Kidney (tissue), 14 donors: ENCODE results near the gene DNAL4. TPM values are rescaled to one million over a fixed set of nuclear protein-coding genes. Genes with fewer than 3 reads are reported as not detected.

ENCODE experiments used
- DNase-seq, 5 donors: peaks; one replicate each; pipeline ENCODE4 v3.0.0-alpha.2; 2013 to 2020
- FAIRE-seq: peaks from 2 replicates; lab custom pipeline; 2012; peaks lifted over from hg19 to GRCh38; lab: Jason Lieb, UNC
- H3K27ac ChIP-seq, 2 donors: one replicate each; pipeline ENCODE4 v1.7.0; 2013; ENCODE audit warnings: low read depth in 2 of 2, low read length in 2 of 2, inconsistent platforms in 1 of 2
- H3K27me3 ChIP-seq: one replicate; pipeline ENCODE4 v1.7.1; 2013; ENCODE audit warnings: low read length, inconsistent platforms; ENCODE audit not compliant: control insufficient read depth, insufficient read depth
- H3K36me3 ChIP-seq, 3 donors: one replicate each; pipeline versions ENCODE4 v1.7.0 to v1.7.1; 2013; ENCODE audit warnings: low read length in 3 of 3, control low read depth in 1 of 3, inconsistent platforms in 1 of 3; ENCODE audit not compliant: insufficient read depth in 3 of 3, control insufficient read depth in 2 of 3
- H3K4me1 ChIP-seq, 3 donors: one replicate each; pipeline versions ENCODE4 v1.7.0 to v1.7.1; 2013; ENCODE audit warnings: low read length in 3 of 3, inconsistent platforms in 1 of 3, low read depth in 1 of 3; ENCODE audit not compliant: control insufficient read depth in 2 of 3, insufficient read depth in 2 of 3
- H3K4me3 ChIP-seq, 3 donors: one replicate each; pipeline versions ENCODE4 v1.7.0 to v1.8.1; 2013; ENCODE audit warnings: low read length in 3 of 3, control low read depth in 1 of 3, inconsistent platforms in 1 of 3
- H3K9ac ChIP-seq, 3 donors: one replicate each; pipeline versions ENCODE4 v1.7.0 to v1.7.1; 2013; ENCODE audit warnings: low read length in 3 of 3, control low read depth in 1 of 3, inconsistent platforms in 1 of 3
- H3K9me3 ChIP-seq, 3 donors: one replicate each; pipeline versions ENCODE4 v1.7.0 to v1.7.1; 2013; ENCODE audit warnings: low read length in 3 of 3, control low read depth in 1 of 3, inconsistent platforms in 1 of 3; ENCODE audit not compliant: control insufficient read depth in 2 of 3, insufficient read depth in 1 of 3
- CTCF ChIP-seq: IDR thresholded peaks from 3 replicates; pipeline ENCODE4 v1.5.1; 2012; ENCODE audit warnings: mild to moderate bottlenecking, moderate library complexity, borderline replicate concordance; ENCODE audit not compliant: insufficient read depth; ENCODE audit errors: extremely low read depth
- intact Hi-C: fragments of 100-400 bp; cut with DNase I; formaldehyde crosslinking; loops from one replicate; pipeline ENCODE4 v1.11.1; 2022
- polyA plus RNA-seq: library from polyadenylated mRNA; stranded (reverse); fragments of 350-450 nt; fragmentation: Illumina TruSeq; extraction: RNeasy Lipid Tissue Mini Kit (QIAGEN cat#74804); gene quantifications from one replicate; pipeline ENCODE4 v1.2.3, GENCODE V29; 2014; ENCODE audit warnings: low read depth, low replicate concordance; ENCODE audit not compliant: insufficient read depth
- total RNA-seq: library from RNA; stranded (reverse); fragmentation: NEBNext Ultra II Directional; extraction: Animal tissue kit (Norgen Biotek cat#: 25700); gene quantifications from one replicate; pipeline ENCODE4 v1.2.1, GENCODE V29; 2021
- donor health status: control.
- donor health status: control.
- donor health status: control.
- donor health status: control.
- donor health status: control.
- donor health status: DM: yes; HTN: yes; CAD: no.
- donor health status: Normal renal cell carcinoma (clear cell type).

DNAL4 gene
- total and polyA plus RNA-seq, 2 donors from 2014 or later: 26.5 to 39.7 TPM

DNA sequence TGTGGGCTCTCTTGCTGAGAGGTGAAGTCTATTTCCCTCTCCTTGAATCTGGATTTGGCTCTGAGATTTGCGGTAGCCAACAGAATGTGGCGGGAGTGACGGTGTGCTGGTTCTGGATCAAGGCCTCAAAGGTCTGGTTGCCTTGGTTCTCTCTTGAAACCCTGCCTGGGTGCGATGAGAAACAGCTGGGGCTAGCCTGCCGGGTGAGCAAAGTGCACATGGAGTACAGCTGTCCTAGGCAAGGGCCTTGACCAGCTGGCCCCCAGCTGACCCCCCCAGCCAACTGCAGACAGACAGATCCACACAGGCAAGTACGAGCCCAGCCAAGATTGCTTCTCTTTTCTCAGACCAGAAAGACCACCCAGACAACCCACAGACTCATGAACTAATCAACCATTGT, 49.0 kb downstream of the DNAL4 start:
- Histone ChIP-seq H3K4me3 (no peak overlapping the region), H3K4me1 (no peaks in the 10 kb centered on the region), H3K9ac (no peak overlapping the region), H3K27me3 (no peaks in the 10 kb centered on the region), H3K9me3 (no peaks in the 10 kb centered on the region), H3K27ac (no peak overlapping the region), H3K36me3 (peaks cover 0 to 79% (median 45%) of the 10 kb centered on the region in 3 donors)
- no peak for TF ChIP-seq CTCF
- intact Hi-C loops: no loop called here
- FAIRE-seq (no peak), DNase-seq (no peak)

GRCh38 chr22:38742176-38742942, 51.6 kb downstream of the DNAL4 start:
- no peak overlapping the region for H3K27ac ChIP-seq
- no peaks in the 10 kb centered on the region for H3K27me3 ChIP-seq
- no peak for TF ChIP-seq CTCF
- H3K4me3 ChIP-seq: no peak overlapping the region
- intact Hi-C loops: no loop called here
- H3K4me1 ChIP-seq: no peaks in the 10 kb centered on the region
- no peak for DNase-seq
- no peak for FAIRE-seq
- no peaks in the 10 kb centered on the region for H3K9me3 ChIP-seq
- peaks cover 0 to 87% (median 56%) of the 10 kb centered on the region in 3 donors for H3K36me3 ChIP-seq
- no peak overlapping the region for H3K9ac ChIP-seq

- no peak overlapping the region for H3K9ac ChIP-seq
- H3K36me3 ChIP-seq: peaks cover 0 to 94% (median 59%) of the 10 kb centered on the region in 3 donors
- TF ChIP-seq CTCF: no peak
- intact Hi-C loops: no loop called here
- no peak overlapping the region for H3K4me3 ChIP-seq
- DNase-seq (no peak), FAIRE-seq (no peak)
- no peaks in the 10 kb centered on the region for H3K4me1 ChIP-seq
- H3K27me3 ChIP-seq: no peaks in the 10 kb centered on the region
- no peaks in the 10 kb centered on the region for H3K9me3 ChIP-seq
- H3K27ac ChIP-seq: no peak overlapping the region
Observed at GRCh38 chr22:38741576-38741975, 52.4 kb downstream of the DNAL4 start.
